SU-DHL-6 (cell line): Measurements from ENCODE around the gene C8A.

Experiments
- H2AFZ ChIP-seq: fragments of 200-600 bp; sonication (generic); 2 replicates; pipeline ENCODE4 v1.6.1; 2014; ENCODE audit warnings: low read depth, mild to moderate bottlenecking, moderate library complexity, mixed read lengths, antibody characterized with exemption, low read length; ENCODE audit not compliant: severe bottlenecking
- H3F3A ChIP-seq: fragments of 200-600 bp; shearing (Covaris generic); 2 replicates; pipeline ENCODE4 v1.6.0; 2016; ENCODE audit warnings: antibody characterized with exemption, mild to moderate bottlenecking; ENCODE audit not compliant: insufficient read depth
- H3K27ac ChIP-seq: fragments of 200-600 bp; sonication (generic); 2 replicates; pipeline ENCODE4 v1.5.1; 2016; ENCODE audit warnings: low read depth, mild to moderate bottlenecking, low read length, moderate library complexity, mixed read lengths
- H3K27me3 ChIP-seq: fragments of 200-600 bp; sonication (generic), shearing (Covaris generic); 2 replicates; pipeline ENCODE4 v1.6.0; 2014; ENCODE audit warnings: mild to moderate bottlenecking, low read length
- H3K36me3 ChIP-seq: fragments of 200-600 bp; sonication (generic); 2 replicates; pipeline ENCODE4 v1.6.1; 2014; ENCODE audit warnings: mild to moderate bottlenecking, low read length, mixed read lengths
- H3K4me2 ChIP-seq: fragments of 300-600, 200-600 bp; shearing (Covaris generic), sonication (generic); 2 replicates; pipeline ENCODE4 v1.6.0; 2014; ENCODE audit warnings: low read length, low read depth, mild to moderate bottlenecking; ENCODE audit not compliant: poor library complexity, severe bottlenecking
- H3K4me3 ChIP-seq: fragments of 200-600 bp; sonication (generic); 2 replicates; pipeline ENCODE4 v1.5.1; 2014; ENCODE audit warnings: antibody characterized with exemption, low read length, mild to moderate bottlenecking, mixed read lengths; ENCODE audit not compliant: insufficient read depth, poor library complexity, severe bottlenecking
- H3K79me2 ChIP-seq: fragments of 200-600 bp; sonication (generic); 2 replicates; pipeline ENCODE4 v1.6.1; 2014; ENCODE audit warnings: mild to moderate bottlenecking, low read length, moderate library complexity; ENCODE audit not compliant: insufficient read depth
- H3K9ac ChIP-seq: fragments of 200-600 bp; sonication (generic); 2 replicates; pipeline ENCODE4 v1.7.0; 2014; ENCODE audit warnings: mild to moderate bottlenecking, low read length
- H3K9me2 ChIP-seq: fragments of 200-600 bp; sonication (generic); replicated peaks from 2 replicates; pipeline ENCODE4 v1.6.1; 2014; ENCODE audit warnings: low read length; ENCODE audit not compliant: insufficient read depth
- H3K9me3 ChIP-seq: fragments of 200-600 bp; sonication (generic); 2 replicates; pipeline ENCODE4 v1.6.1; 2014; ENCODE audit warnings: low read length, mixed read lengths; ENCODE audit not compliant: insufficient read depth
- H4K20me1 ChIP-seq: fragments of 200-600 bp; sonication (generic); 2 replicates; pipeline ENCODE4 v1.6.1; 2014; ENCODE audit warnings: low read depth, mild to moderate bottlenecking, antibody characterized with exemption, low read length, moderate library complexity, mixed read lengths
- EZH2phosphoT487 ChIP-seq: fragments of 200-600 bp; sonication (generic), shearing (Covaris generic); conservative IDR thresholded peaks from 2 replicates; pipeline ENCODE4 v1.6.1; 2018; ENCODE audit warnings: mild to moderate bottlenecking, antibody characterized with exemption, low read length, moderate library complexity, mixed read lengths
- TF ChIP-seq, protein P1 (sequence below): fragments of 200-600 bp; sonication (generic); IDR thresholded peaks from one replicate; pipeline ENCODE4 v1.5.1; 2017; ENCODE audit warnings: antibody characterized with exemption, mild to moderate bottlenecking, low read length, moderate library complexity; ENCODE audit not compliant: insufficient read depth, poor library complexity, severe bottlenecking

The C8A gene

DNA sequence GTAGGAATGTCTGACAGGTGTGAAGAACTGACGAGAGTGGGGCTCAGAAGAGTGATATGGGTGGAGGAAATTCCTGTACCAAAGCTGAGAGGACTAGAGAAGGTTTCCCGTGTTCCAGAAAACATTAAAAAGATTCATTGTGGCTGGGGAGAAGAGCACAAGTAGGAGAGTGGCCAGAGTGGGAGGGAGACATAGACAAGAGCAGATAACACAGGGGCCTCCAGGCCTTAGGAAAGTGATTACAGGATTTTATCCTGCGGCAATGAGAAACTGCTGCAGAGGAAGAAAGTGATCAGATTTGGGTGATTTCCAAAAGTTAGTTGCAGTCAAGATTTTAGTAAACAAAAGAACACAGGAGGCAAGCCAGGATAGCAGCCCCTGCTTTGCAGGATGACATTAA is 103.3 kb downstream of the C8A start:
- H3K36me3 ChIP-seq: no peaks in the 10 kb centered on the region
- no peaks in the 10 kb centered on the region for H3K9me3 ChIP-seq
- no peaks in the 10 kb centered on the region for H3K9me2 ChIP-seq
- H2AFZ ChIP-seq: no peak overlapping the region
- H3F3A ChIP-seq: no peaks in the 10 kb centered on the region
- TF ChIP-seq EZH2phosphoT487: no peak
- TF ChIP-seq, protein P1, sequence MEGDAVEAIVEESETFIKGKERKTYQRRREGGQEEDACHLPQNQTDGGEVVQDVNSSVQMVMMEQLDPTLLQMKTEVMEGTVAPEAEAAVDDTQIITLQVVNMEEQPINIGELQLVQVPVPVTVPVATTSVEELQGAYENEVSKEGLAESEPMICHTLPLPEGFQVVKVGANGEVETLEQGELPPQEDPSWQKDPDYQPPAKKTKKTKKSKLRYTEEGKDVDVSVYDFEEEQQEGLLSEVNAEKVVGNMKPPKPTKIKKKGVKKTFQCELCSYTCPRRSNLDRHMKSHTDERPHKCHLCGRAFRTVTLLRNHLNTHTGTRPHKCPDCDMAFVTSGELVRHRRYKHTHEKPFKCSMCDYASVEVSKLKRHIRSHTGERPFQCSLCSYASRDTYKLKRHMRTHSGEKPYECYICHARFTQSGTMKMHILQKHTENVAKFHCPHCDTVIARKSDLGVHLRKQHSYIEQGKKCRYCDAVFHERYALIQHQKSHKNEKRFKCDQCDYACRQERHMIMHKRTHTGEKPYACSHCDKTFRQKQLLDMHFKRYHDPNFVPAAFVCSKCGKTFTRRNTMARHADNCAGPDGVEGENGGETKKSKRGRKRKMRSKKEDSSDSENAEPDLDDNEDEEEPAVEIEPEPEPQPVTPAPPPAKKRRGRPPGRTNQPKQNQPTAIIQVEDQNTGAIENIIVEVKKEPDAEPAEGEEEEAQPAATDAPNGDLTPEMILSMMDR: no peak
- no peak overlapping the region for H3K9ac ChIP-seq
- no peaks in the 10 kb centered on the region for H3K79me2 ChIP-seq
- no peak overlapping the region for H3K4me2 ChIP-seq
- H3K27ac ChIP-seq: no peak overlapping the region
- no peaks in the 10 kb centered on the region for H3K27me3 ChIP-seq
- no peak overlapping the region for H3K4me3 ChIP-seq
- H4K20me1 ChIP-seq: no peaks in the 10 kb centered on the region

DNA sequence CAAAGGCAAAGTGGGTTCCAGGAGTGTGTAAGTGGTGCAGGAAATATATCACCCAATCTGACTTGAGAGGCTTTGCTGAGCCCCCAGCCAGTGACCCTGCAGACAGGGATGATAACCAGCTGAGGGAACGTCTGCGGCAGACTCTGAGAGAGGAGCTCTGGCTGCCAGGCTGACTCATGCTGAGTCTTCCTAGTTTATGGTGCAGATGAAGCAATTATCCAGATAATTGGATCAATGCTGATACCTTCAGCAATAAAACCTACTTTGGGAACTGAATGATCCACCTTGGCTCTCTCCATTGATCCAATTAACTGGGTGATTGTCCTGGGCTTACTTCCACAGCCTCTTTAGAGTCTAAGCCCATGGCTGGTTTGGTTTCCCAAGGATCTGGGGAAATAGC is 103.9 kb downstream of the C8A start:
- H3K36me3 ChIP-seq: no peaks in the 10 kb centered on the region
- no peak overlapping the region for H3K9ac ChIP-seq
- no peak overlapping the region for H3K27ac ChIP-seq
- no peaks in the 10 kb centered on the region for H3K9me3 ChIP-seq
- H3K4me2 ChIP-seq: no peak overlapping the region
- H3K9me2 ChIP-seq: no peaks in the 10 kb centered on the region
- H4K20me1 ChIP-seq: no peaks in the 10 kb centered on the region
- no peaks in the 10 kb centered on the region for H3K79me2 ChIP-seq
- no peak for TF ChIP-seq EZH2phosphoT487
- TF ChIP-seq, protein P1: no peak
- no peak overlapping the region for H2AFZ ChIP-seq
- H3K27me3 ChIP-seq: no peaks in the 10 kb centered on the region
- no peaks in the 10 kb centered on the region for H3F3A ChIP-seq
- H3K4me3 ChIP-seq: no peak overlapping the region

DNA sequence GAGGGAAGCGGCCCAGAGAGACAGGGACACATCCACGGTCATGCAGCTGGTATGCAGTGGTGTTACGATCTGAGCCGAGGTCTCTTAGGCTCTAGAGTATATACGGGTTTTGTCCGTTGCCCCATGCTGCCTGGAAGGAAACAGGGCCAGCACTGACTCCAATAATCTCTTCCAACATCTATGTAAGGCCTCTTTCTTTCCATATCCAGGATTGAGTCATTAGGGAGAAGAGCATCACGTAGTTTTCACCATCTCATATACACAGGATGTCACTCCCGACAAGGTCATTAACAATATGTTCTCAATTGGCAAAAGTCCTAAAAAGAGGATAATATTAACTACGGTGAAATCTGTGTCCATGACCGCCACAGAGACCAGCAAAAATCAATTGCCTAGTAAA is 106.8 kb downstream of the C8A start:
- Histone ChIP-seq H3K36me3 (no peaks in the 10 kb centered on the region), H3K27me3 (no peaks in the 10 kb centered on the region), H4K20me1 (no peaks in the 10 kb centered on the region), H3F3A (no peaks in the 10 kb centered on the region), H2AFZ (no peak overlapping the region), H3K4me3 (no peak overlapping the region), H3K9me2 (no peaks in the 10 kb centered on the region), H3K4me2 (no peak overlapping the region), H3K79me2 (no peaks in the 10 kb centered on the region), H3K9ac (no peak overlapping the region), H3K9me3 (no peaks in the 10 kb centered on the region), H3K27ac (no peak overlapping the region)
- TF ChIP-seq EZH2phosphoT487: no peak
- TF ChIP-seq, protein P1: no peak

DNA sequence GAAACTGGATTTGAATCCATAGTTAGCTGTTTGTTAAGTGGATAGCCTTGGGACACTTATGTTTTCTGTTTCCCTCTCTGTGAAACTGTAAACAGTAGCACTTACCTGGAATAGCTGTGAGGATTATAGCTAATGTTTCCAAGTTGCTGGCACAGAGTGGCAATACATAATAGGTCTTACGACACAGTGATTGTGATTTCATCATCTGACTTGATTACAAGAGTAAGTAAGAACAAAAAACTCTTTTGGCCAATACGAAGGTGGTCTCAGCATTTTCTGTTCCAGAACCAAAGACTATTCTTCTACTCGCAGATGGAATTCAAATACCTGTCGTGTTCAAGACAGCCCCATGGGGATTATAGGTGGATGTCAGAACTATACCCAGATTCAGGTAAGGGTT is 109.1 kb downstream of the C8A start:
- H3F3A ChIP-seq: no peaks in the 10 kb centered on the region
- no peaks in the 10 kb centered on the region for H3K27me3 ChIP-seq
- no peak overlapping the region for H2AFZ ChIP-seq
- no peaks in the 10 kb centered on the region for H3K36me3 ChIP-seq
- H3K9ac ChIP-seq: no peak overlapping the region
- no peak overlapping the region for H3K27ac ChIP-seq
- TF ChIP-seq, protein P1: no peak
- no peak for TF ChIP-seq EZH2phosphoT487
- H3K9me3 ChIP-seq: no peaks in the 10 kb centered on the region
- no peak overlapping the region for H3K4me3 ChIP-seq
- no peaks in the 10 kb centered on the region for H3K79me2 ChIP-seq
- no peaks in the 10 kb centered on the region for H3K9me2 ChIP-seq
- no peaks in the 10 kb centered on the region for H4K20me1 ChIP-seq
- H3K4me2 ChIP-seq: no peak overlapping the region
